Progenitor cell of endocrine pancreas (in vitro differentiated cells): ENCODE data around the gene ADM5. TPM values are rescaled to one million over a fixed set of nuclear protein-coding genes. Genes with fewer than 3 reads are reported as not detected.
A peak's percentile ranks its signal among the peaks of the same experiment; 100 is the strongest.
"Not testable (repeated sequence)": the region's sequence is repeated elsewhere in the genome, so short reads cannot be mapped to it uniquely, and the experiment has no call there.

Experiments used
- DNase-seq: peaks from one replicate; pipeline ENCODE4 v3.0.0; 2021; ENCODE audit warnings: low spot score; ENCODE audit not compliant: unreplicated experiment
- H3K27ac Mint-ChIP-seq: 2 replicates; pipeline ENCODE4 v1.8.0; 2021; ENCODE audit warnings: mild to moderate bottlenecking, moderate library complexity, mixed read lengths
- H3K27me3 Mint-ChIP-seq: 2 replicates; pipeline ENCODE4 v1.8.0; 2021; ENCODE audit warnings: mixed read lengths
- H3K36me3 Mint-ChIP-seq: 2 replicates; pipeline ENCODE4 v1.8.0; 2022; ENCODE audit warnings: mixed read lengths; ENCODE audit not compliant: insufficient read depth
- H3K4me1 Mint-ChIP-seq: 2 replicates; pipeline ENCODE4 v1.8.0; 2021; ENCODE audit warnings: low read depth, mixed read lengths
- H3K4me3 Mint-ChIP-seq: 2 replicates; pipeline ENCODE4 v1.8.0; 2021; ENCODE audit warnings: low read depth, mild to moderate bottlenecking, moderate library complexity, mixed read lengths
- H3K9me3 Mint-ChIP-seq: 2 replicates; pipeline ENCODE4 v1.8.0; 2021; ENCODE audit warnings: low read depth, mixed read lengths
- total RNA-seq: library from RNA; stranded (reverse); gene quantifications from 2 replicates; pipeline ENCODE4 v1.2.1, GENCODE V29; 2021
- TF ChIP-seq, protein P1 (sequence below): fragments of 200-600 bp; sonication (generic); IDR thresholded peaks from one replicate; pipeline ENCODE4 v1.5.0; 2021; ENCODE audit warnings: antibody characterized with exemption, mild to moderate bottlenecking; ENCODE audit not compliant: unreplicated experiment

Gene ADM5
- total RNA-seq, 1 donor from 2014 or later, result 7.7 TPM

DNA sequence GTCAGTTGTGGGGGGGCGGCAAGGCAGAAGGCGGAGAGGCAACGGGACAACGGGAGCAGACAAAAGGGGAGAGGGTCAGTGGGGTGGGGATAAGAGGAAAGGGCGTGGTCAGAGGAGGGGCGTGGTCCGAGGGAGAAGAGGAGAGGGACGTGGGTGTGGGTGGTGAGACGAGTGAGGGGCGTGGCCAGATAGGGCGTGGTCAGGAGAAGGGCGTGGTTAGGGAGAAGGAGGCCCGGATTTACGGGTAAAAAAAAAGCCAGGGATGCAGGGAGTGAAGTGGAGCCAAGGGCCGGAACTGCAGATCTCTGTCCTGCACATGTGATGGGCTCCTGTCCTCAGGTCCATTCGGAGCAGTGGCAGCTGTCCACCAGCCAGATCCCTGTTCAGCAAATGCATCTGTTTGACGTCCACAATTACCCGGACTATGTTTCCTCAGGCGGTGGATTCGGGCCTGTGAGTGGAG lies 23.0 kb downstream of the ADM5 start:
- no peak for DNase-seq
- no peak overlapping the region for H3K27ac Mint-ChIP-seq
- no peak overlapping the region for H3K4me3 Mint-ChIP-seq
- no peaks in the 10 kb centered on the region for H3K4me1 Mint-ChIP-seq
- H3K27me3 Mint-ChIP-seq, result no peaks in the 10 kb centered on the region
- peaks cover 17% of the 10 kb centered on the region for H3K36me3 Mint-ChIP-seq
- TF ChIP-seq, protein P1, sequence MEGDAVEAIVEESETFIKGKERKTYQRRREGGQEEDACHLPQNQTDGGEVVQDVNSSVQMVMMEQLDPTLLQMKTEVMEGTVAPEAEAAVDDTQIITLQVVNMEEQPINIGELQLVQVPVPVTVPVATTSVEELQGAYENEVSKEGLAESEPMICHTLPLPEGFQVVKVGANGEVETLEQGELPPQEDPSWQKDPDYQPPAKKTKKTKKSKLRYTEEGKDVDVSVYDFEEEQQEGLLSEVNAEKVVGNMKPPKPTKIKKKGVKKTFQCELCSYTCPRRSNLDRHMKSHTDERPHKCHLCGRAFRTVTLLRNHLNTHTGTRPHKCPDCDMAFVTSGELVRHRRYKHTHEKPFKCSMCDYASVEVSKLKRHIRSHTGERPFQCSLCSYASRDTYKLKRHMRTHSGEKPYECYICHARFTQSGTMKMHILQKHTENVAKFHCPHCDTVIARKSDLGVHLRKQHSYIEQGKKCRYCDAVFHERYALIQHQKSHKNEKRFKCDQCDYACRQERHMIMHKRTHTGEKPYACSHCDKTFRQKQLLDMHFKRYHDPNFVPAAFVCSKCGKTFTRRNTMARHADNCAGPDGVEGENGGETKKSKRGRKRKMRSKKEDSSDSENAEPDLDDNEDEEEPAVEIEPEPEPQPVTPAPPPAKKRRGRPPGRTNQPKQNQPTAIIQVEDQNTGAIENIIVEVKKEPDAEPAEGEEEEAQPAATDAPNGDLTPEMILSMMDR, result no peak
- peaks cover 3% of the 10 kb centered on the region for H3K9me3 Mint-ChIP-seq

DNA sequence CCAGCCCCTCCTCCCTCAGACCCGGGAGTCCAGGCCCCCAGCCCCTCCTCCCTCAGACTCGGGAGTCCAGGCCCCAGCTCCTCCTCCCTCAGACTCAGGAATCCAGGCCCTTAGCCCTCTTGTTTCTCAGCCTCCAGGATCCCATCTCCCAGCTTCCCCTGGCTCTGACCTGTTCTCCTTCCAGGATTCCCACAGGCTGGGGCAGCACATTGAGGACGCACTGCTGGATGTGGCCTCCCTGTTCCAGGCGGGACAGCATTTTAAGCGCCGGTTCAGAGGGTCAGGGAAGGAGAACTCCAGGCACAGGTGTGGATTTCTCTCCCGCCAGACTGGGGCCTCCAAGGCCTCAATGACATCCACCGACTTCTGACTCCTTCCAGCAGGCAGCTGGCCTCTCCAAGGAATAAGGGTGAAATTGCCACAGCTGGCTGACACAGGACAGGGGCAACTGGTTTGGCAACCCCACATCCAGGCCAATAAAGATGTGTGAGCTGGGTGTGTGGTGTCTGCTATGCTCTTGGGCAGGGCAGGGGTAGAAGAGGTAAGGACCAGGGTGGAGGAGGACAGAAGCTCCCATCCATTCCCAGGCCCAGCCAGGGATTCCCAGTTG lies 23.9 kb downstream of the ADM5 start:
- Mint-ChIP-seq H3K4me1 (no peaks in the 10 kb centered on the region), H3K27ac (peak overlapping the region; percentile 84), H3K9me3 (peaks cover 3% of the 10 kb centered on the region), H3K36me3 (peaks cover 17% of the 10 kb centered on the region), H3K4me3 (no peak overlapping the region), H3K27me3 (no peaks in the 10 kb centered on the region)
- TF ChIP-seq, protein P1, result no peak
- no peak for DNase-seq

DNA sequence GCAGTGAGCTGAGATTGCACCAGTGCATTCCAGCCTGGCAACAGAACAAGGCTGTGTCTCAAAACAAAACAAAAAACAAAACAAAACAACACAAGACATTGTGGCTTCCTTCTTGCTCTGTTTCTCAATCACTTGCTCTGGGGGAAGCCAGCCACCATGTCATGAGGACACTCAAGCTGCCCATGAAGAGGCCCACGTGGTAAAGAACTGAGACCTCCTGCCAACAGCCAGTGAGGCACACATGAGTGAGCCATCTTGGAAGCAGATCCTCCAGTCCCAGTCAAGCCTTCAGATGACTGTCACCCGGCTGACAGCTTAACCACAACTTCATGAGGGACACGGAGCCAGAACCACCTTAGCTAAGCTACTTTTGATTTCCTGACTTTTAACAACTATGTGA lies 26.8 kb downstream of the ADM5 start:
- TF ChIP-seq, protein P1, result no peak
- DNase-seq, result no peak
- no peak overlapping the region for H3K4me3 Mint-ChIP-seq
- H3K4me1 Mint-ChIP-seq, result no peaks in the 10 kb centered on the region
- H3K9me3 Mint-ChIP-seq, result peaks cover 3% of the 10 kb centered on the region
- peak overlapping the region; percentile 46 for H3K27ac Mint-ChIP-seq
- peaks cover 7% of the 10 kb centered on the region for H3K36me3 Mint-ChIP-seq
- no peaks in the 10 kb centered on the region for H3K27me3 Mint-ChIP-seq

DNA sequence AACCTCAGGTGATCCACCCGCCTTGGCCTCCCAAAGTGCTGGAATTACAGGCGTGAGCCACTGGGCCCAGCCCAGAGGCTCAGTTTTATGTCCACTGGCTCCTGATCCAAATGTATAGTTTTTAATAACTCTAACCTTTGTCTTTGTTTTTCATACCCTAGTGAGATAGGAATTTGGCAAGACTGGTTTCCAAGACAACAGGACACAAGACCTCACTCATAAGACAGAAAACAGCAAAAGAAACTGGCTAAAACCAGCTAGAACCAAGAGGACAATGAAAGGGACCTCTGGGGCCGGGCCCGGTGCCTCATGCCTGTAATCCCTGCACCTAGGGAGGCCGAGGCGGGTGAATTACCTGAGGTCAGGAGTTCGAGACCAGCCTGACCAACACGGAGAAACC lies 29.1 kb downstream of the ADM5 start:
- Mint-ChIP-seq H3K9me3 (peaks cover 3% of the 10 kb centered on the region), H3K4me1 (no peaks in the 10 kb centered on the region), H3K27me3 (no peaks in the 10 kb centered on the region), H3K4me3 (no peak overlapping the region), H3K27ac (no peak overlapping the region), H3K36me3 (peaks cover 2% of the 10 kb centered on the region)
- TF ChIP-seq, protein P1, result no peak
- no peak for DNase-seq

DNA sequence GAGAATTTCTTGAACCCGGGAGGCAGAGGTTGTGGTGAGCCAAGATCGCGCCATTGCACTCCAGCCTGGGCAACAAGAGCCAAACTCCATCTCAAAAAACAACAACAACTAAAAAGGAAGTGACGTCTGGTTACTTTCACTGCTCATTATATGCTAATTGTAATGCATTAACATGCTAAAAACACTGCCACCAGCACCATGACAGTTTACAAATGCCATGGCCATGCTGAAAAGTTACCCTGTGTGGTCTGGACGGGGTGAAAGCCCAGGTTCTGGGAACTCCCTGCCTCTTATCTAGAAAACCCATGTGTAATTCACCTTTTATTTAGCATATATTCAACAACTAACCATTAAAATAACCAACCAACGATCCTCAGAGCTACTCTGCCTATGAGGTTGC lies 29.6 kb downstream of the ADM5 start:
- no peak overlapping the region for H3K27ac Mint-ChIP-seq
- H3K36me3 Mint-ChIP-seq, result peaks cover 2% of the 10 kb centered on the region
- no peaks in the 10 kb centered on the region for H3K4me1 Mint-ChIP-seq
- no peaks in the 10 kb centered on the region for H3K27me3 Mint-ChIP-seq
- TF ChIP-seq, protein P1, result no peak
- H3K4me3 Mint-ChIP-seq, result no peak overlapping the region
- no peak for DNase-seq
- H3K9me3 Mint-ChIP-seq, result peaks cover 3% of the 10 kb centered on the region

DNA sequence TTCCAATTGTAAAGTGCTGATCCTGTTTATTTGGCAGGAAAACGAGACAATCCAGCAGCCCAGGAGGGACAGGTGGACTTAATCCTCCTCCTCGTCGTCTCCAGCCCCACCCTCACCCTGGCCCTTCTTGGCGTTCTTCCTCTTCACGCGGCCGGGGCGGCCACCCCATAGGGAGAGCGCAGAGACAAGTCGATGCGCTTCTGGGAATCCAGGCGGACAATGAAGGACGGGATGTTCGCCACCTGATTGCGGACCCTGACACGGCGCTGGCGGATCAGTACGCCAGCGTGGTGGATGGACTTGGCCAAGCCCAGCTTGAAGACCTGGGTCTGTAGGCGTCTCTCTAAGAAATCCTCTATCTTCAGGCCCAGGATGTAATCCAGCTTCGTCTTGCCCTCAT lies 30.0 kb downstream of the ADM5 start:
- H3K4me3 Mint-ChIP-seq, H3K27me3 Mint-ChIP-seq, H3K36me3 Mint-ChIP-seq, H3K27ac Mint-ChIP-seq, H3K9me3 Mint-ChIP-seq, H3K4me1 Mint-ChIP-seq, DNase-seq: not testable (repeated sequence)
